ENCODE data around the gene ATAD3A. TPM values are rescaled to one million over a fixed set of nuclear protein-coding genes. Genes with fewer than 3 reads are reported as not detected.
A peak's percentile ranks its signal among the peaks of the same experiment; 100 is the strongest.
"Not testable (repeated sequence)": the region's sequence is repeated elsewhere in the genome, so short reads cannot be mapped to it uniquely, and the experiment has no call there.

Gene ATAD3A
- total RNA-seq, 1 donor from 2014 or later = 41.9 TPM

GRCh38 chr1:1489231-1489630, 22.7 kb upstream of the ATAD3A start:
- no peak for DNase-seq (ENCODE audit: low read depth)

- DNase-seq (ENCODE audit: low read depth) = no peak
Measured at GRCh38 chr1:1489861-1490260, 22.1 kb upstream of the ATAD3A start.

- DNase-seq (ENCODE audit: low read depth) = no peak
Measured at GRCh38 chr1:1490633-1491230, 21.2 kb upstream of the ATAD3A start.

GRCh38 chr1:1491601-1492000, 20.4 kb upstream of the ATAD3A start:
- DNase-seq (ENCODE audit: low read depth) = no peak

- DNase-seq (ENCODE audit: low read depth) = not testable (repeated sequence)
Measured at GRCh38 chr1:1494311-1494710, 17.7 kb upstream of the ATAD3A start.

- not testable (repeated sequence) for DNase-seq (ENCODE audit: low read depth)
Measured at GRCh38 chr1:1495461-1495975, 16.4 kb upstream of the ATAD3A start.

- DNase-seq (ENCODE audit: low read depth) = peak; percentile 78
Measured at GRCh38 chr1:1504777-1505365, 7.1 kb upstream of the ATAD3A start.

- DNase-seq (ENCODE audit: low read depth) = peak; percentile 35
Measured at GRCh38 chr1:1505366-1505798, 6.6 kb upstream of the ATAD3A start.

- not testable (repeated sequence) for DNase-seq (ENCODE audit: low read depth)
Measured at GRCh38 chr1:1505801-1506200, 6.2 kb upstream of the ATAD3A start.

GRCh38 chr1:1507305-1507704, 4.7 kb upstream of the ATAD3A start:
- no peak for DNase-seq (ENCODE audit: low read depth)

GRCh38 chr1:1508775-1509464, 3.0 kb upstream of the ATAD3A start:
- not testable (repeated sequence) for DNase-seq (ENCODE audit: low read depth)

- DNase-seq (ENCODE audit: low read depth) = not testable (repeated sequence)
Measured at GRCh38 chr1:1509465-1509850, 2.5 kb upstream of the ATAD3A start.

- peak; percentile 13 for DNase-seq (ENCODE audit: low read depth)
Measured at GRCh38 chr1:1510912-1511532, 940 bp upstream of the ATAD3A start.

- DNase-seq (ENCODE audit: low read depth) = not testable (repeated sequence)
Measured at GRCh38 chr1:1512425-1512824, 463 bp downstream of the ATAD3A start.

GRCh38 chr1:1513675-1514074, 1.7 kb downstream of the ATAD3A start:
- DNase-seq (ENCODE audit: low read depth) = not testable (repeated sequence)

- DNase-seq (ENCODE audit: low read depth) = not testable (repeated sequence)
Measured at GRCh38 chr1:1514376-1514775, 2.4 kb downstream of the ATAD3A start.

- DNase-seq (ENCODE audit: low read depth) = not testable (repeated sequence)
Measured at GRCh38 chr1:1516923-1517322, 5.0 kb downstream of the ATAD3A start.

- DNase-seq (ENCODE audit: low read depth) = no peak
Measured at GRCh38 chr1:1517973-1518620, 6.1 kb downstream of the ATAD3A start.

GRCh38 chr1:1518621-1519007, 6.7 kb downstream of the ATAD3A start:
- DNase-seq (ENCODE audit: low read depth) = not testable (repeated sequence)

GRCh38 chr1:1519805-1520505, 8.0 kb downstream of the ATAD3A start:
- not testable (repeated sequence) for DNase-seq (ENCODE audit: low read depth)

GRCh38 chr1:1521331-1521730, 9.4 kb downstream of the ATAD3A start:
- no peak for DNase-seq (ENCODE audit: low read depth)
